ENCODE measurements around the gene BBS9.
A peak's percentile ranks its signal among the peaks of the same experiment; 100 is the strongest.
"Not testable (repeated sequence)": the region's sequence is repeated elsewhere in the genome, so short reads cannot be mapped to it uniquely, and the experiment has no call there.

The BBS9 gene

GRCh38 chr7:33128990-33129805 is at the start of gene BBS9:
BBS9 (plus strand) TSS chr7:33129564; CDS start chr7:33146253, 16,689 bp downstream.
- Histone ChIP-seq H3K4me1 (peaks cover 8 to 23% (median 14%) of the 10 kb centered on the region in 10 experiments; a peak in 19 of 20 replicates), H3K27ac (peak within 1 kb of the TSS in 10 of 11 experiments; percentile 50 to 85 (median 70); a peak in 18 of 22 replicates), H3K27me3 (no peaks in the 10 kb centered on the region), H3K36me3 (no peaks in the 10 kb centered on the region), H3K9ac (peak within 1 kb of the TSS; percentile 60 to 80 (median 76)), H3K9me3 (replicated peaks in 1 of 11) (peaks cover 0 to 9% (median 5%) of the 10 kb centered on the region in 11 experiments; a peak in 14 of 22 replicates), H3K4me2 (peak within 1 kb of the TSS; percentile 77 to 94 (median 86)), H3K4me3 (peak within 1 kb of the TSS; percentile 78 to 92 (median 82)), H4K20me1 (no peaks in the 10 kb centered on the region)
- no peak for TF ChIP-seq Cebpa-rat (IDR thresholded peaks at IDR 0.05)

GRCh38 chr7:33079763-33080690 is 49.3 kb upstream of the BBS9 start:
- 0 out of 22 replicates have a peak, but pooled peaks cover 0 to under 1% (median 0%) of the 10 kb centered on the region in 11 experiments for H3K9me3 ChIP-seq (replicated peaks in 1 of 11)
- H3K27ac ChIP-seq, result no peak overlapping the region
- peaks cover 0 to 12% (median 9%) of the 10 kb centered on the region in 10 experiments; a peak in 9 of 20 replicates for H3K4me1 ChIP-seq
- no peaks in the 10 kb centered on the region for H3K36me3 ChIP-seq
- no peak overlapping the region for H3K4me3 ChIP-seq
- no peak overlapping the region for H3K4me2 ChIP-seq
- no peaks in the 10 kb centered on the region for H4K20me1 ChIP-seq
- H3K27me3 ChIP-seq, result no peaks in the 10 kb centered on the region
- no peak for TF ChIP-seq Cebpa-rat (IDR thresholded peaks at IDR 0.05)
- no peak overlapping the region for H3K9ac ChIP-seq

GRCh38 chr7:33087356-33087755 is 42.0 kb upstream of the BBS9 start:
- H4K20me1 ChIP-seq, result no peaks in the 10 kb centered on the region
- H3K27me3 ChIP-seq, result no peaks in the 10 kb centered on the region
- no peak overlapping the region for H3K27ac ChIP-seq
- peaks cover 6 to 18% (median 10%) of the 10 kb centered on the region in 11 experiments; a peak in 18 of 22 replicates for H3K9me3 ChIP-seq (replicated peaks in 1 of 11)
- TF ChIP-seq Cebpa-rat (IDR thresholded peaks at IDR 0.05), result no peak
- peaks cover 0 to 7% (median 3%) of the 10 kb centered on the region in 11 experiments; a peak in 7 of 22 replicates for H3K36me3 ChIP-seq
- no peak overlapping the region for H3K9ac ChIP-seq
- no peak overlapping the region for H3K4me3 ChIP-seq
- H3K4me2 ChIP-seq, result no peak overlapping the region
- H3K4me1 ChIP-seq, result 0 out of 20 replicates have a peak, but pooled peaks cover 0 to 5% (median 0%) of the 10 kb centered on the region in 10 experiments

- no peak for TF ChIP-seq Cebpa-rat (IDR thresholded peaks at IDR 0.05)
- Histone ChIP-seq H3K27me3 (no peaks in the 10 kb centered on the region), H3K27ac (no peak overlapping the region), H3K4me2 (no peak overlapping the region), H4K20me1 (no peaks in the 10 kb centered on the region), H3K9me3 (replicated peaks in 1 of 11) (peaks cover 6 to 18% (median 10%) of the 10 kb centered on the region in 11 experiments; a peak in 18 of 22 replicates), H3K9ac (no peak overlapping the region), H3K36me3 (peaks cover under 1 to 12% (median 7%) of the 10 kb centered on the region in 11 experiments; a peak in 15 of 22 replicates), H3K4me3 (no peak overlapping the region), H3K4me1 (0 out of 20 replicates have a peak, but pooled peaks cover 0 to 5% (median 0%) of the 10 kb centered on the region in 10 experiments)
Observed at GRCh38 chr7:33087858-33088257, 41.5 kb upstream of the BBS9 start.

GRCh38 chr7:33089142-33089541 is 40.2 kb upstream of the BBS9 start:
- H3K9ac ChIP-seq, result no peak overlapping the region
- no peak for TF ChIP-seq Cebpa-rat (IDR thresholded peaks at IDR 0.05)
- no peak overlapping the region for H3K4me2 ChIP-seq
- no peak overlapping the region for H3K4me3 ChIP-seq
- no peaks in the 10 kb centered on the region for H3K27me3 ChIP-seq
- H4K20me1 ChIP-seq, result no peaks in the 10 kb centered on the region
- 0 out of 20 replicates have a peak, but pooled peaks cover 0 to 5% (median 0%) of the 10 kb centered on the region in 10 experiments for H3K4me1 ChIP-seq
- H3K27ac ChIP-seq, result no peak overlapping the region
- H3K36me3 ChIP-seq, result peaks cover 13 to 25% (median 20%) of the 10 kb centered on the region in 11 experiments
- peaks cover 6 to 18% (median 10%) of the 10 kb centered on the region in 11 experiments; a peak in 18 of 22 replicates for H3K9me3 ChIP-seq (replicated peaks in 1 of 11)

- Histone ChIP-seq H3K4me2 (no peak overlapping the region), H4K20me1 (0 out of 22 replicates have a peak, but pooled peaks cover 0 to 4% (median 0%) of the 10 kb centered on the region in 11 experiments), H3K4me3 (no peak overlapping the region), H3K4me1 (0 out of 20 replicates have a peak, but pooled peaks cover 0 to 5% (median 0%) of the 10 kb centered on the region in 10 experiments), H3K9me3 (replicated peaks in 1 of 11) (peaks cover 3 to 10% (median 5%) of the 10 kb centered on the region in 11 experiments; a peak in 18 of 22 replicates), H3K27me3 (no peaks in the 10 kb centered on the region), H3K9ac (no peak overlapping the region), H3K36me3 (peaks cover 30 to 44% (median 38%) of the 10 kb centered on the region in 11 experiments), H3K27ac (no peak overlapping the region)
- no peak for TF ChIP-seq Cebpa-rat (IDR thresholded peaks at IDR 0.05)
Observed at GRCh38 chr7:33091111-33091531, 38.2 kb upstream of the BBS9 start.

GRCh38 chr7:33091641-33092191 is 37.6 kb upstream of the BBS9 start:
- no peak for TF ChIP-seq Cebpa-rat (IDR thresholded peaks at IDR 0.05)
- Histone ChIP-seq H3K36me3 (peaks cover 36 to 50% (median 44%) of the 10 kb centered on the region in 11 experiments), H3K4me1 (0 out of 20 replicates have a peak, but pooled peaks cover 0 to 5% (median 0%) of the 10 kb centered on the region in 10 experiments), H3K27me3 (no peaks in the 10 kb centered on the region), H4K20me1 (0 out of 22 replicates have a peak, but pooled peaks cover 0 to 4% (median 0%) of the 10 kb centered on the region in 11 experiments), H3K4me3 (no peak overlapping the region), H3K9ac (no peak overlapping the region), H3K9me3 (replicated peaks in 1 of 11) (peaks cover 0 to 5% (median 0%) of the 10 kb centered on the region in 11 experiments; a peak in 3 of 22 replicates), H3K4me2 (no peak overlapping the region), H3K27ac (no peak overlapping the region)

- TF ChIP-seq Cebpa-rat (IDR thresholded peaks at IDR 0.05), result no peak
- no peak overlapping the region for H3K27ac ChIP-seq
- H3K27me3 ChIP-seq, result no peaks in the 10 kb centered on the region
- H3K4me1 ChIP-seq, result 0 out of 20 replicates have a peak, but pooled peaks cover 0 to 5% (median 0%) of the 10 kb centered on the region in 10 experiments
- H3K9ac ChIP-seq, result no peak overlapping the region
- peaks cover 0 to 4% (median 0%) of the 10 kb centered on the region in 11 experiments; a peak in 2 of 22 replicates for H4K20me1 ChIP-seq
- H3K9me3 ChIP-seq (replicated peaks in 1 of 11), result no peaks in the 10 kb centered on the region
- H3K4me2 ChIP-seq, result no peak overlapping the region
- no peak overlapping the region for H3K4me3 ChIP-seq
- H3K36me3 ChIP-seq, result peaks cover 52 to 65% (median 59%) of the 10 kb centered on the region in 11 experiments
Observed at GRCh38 chr7:33093266-33093665, 36.1 kb upstream of the BBS9 start.

GRCh38 chr7:33094745-33095275 is 34.6 kb upstream of the BBS9 start:
- not testable (repeated sequence) for H3K9me3 ChIP-seq (replicated peaks in 1 of 11); H3K4me2 ChIP-seq; H3K4me3 ChIP-seq; H3K4me1 ChIP-seq; H3K9ac ChIP-seq; H3K27ac ChIP-seq; H3K27me3 ChIP-seq
- peaks cover 0 to 18% (median 5%) of the 10 kb centered on the region in 11 experiments; a peak in 15 of 22 replicates for H4K20me1 ChIP-seq
- peaks cover 67 to 81% (median 75%) of the 10 kb centered on the region in 11 experiments for H3K36me3 ChIP-seq

Data from BLaER1 treated with 17β-estradiol and CSF1 and Interleukin-3, amounts not matched to agents 10 nM and 100 nM (cell line).